Ovary (tissue), 9 donors: ENCODE measurements around the gene CRY1. TPM values are rescaled to one million over a fixed set of nuclear protein-coding genes. Genes with fewer than 3 reads are reported as not detected.

Experiments used
- DNase-seq, 5 donors: peaks; one replicate each; pipeline ENCODE4 v3.0.0-alpha.2; 2019 to 2020
- H3K27ac ChIP-seq, 2 donors: fragments of 200-600 bp; one replicate each; pipeline versions ENCODE4 v1.5.1 to v1.8.0; 2019 to 2022
- H3K27me3 ChIP-seq: fragments of 200-600 bp; one replicate; pipeline ENCODE4 v1.8.0; 2022
- H3K36me3 ChIP-seq: fragments of 200-600 bp; sonication (generic); one replicate; pipeline ENCODE4 v1.5.1; 2019
- H3K4me1 ChIP-seq: one replicate; pipeline ENCODE4 v1.8.1; 2013; ENCODE audit warnings: mild to moderate bottlenecking, moderate library complexity; ENCODE audit not compliant: insufficient read depth
- H3K4me3 ChIP-seq: fragments of 200-600 bp; sonication (generic); one replicate; pipeline ENCODE4 v1.5.1; 2017
- H3K9me3 ChIP-seq, 2 donors: fragments of 200-600 bp in 1 of 2; sonication (generic) in 1 of 2; one replicate each; pipeline versions ENCODE4 v1.5.1 to v1.8.1; 2013 to 2019; ENCODE audit warnings: mild to moderate bottlenecking in 1 of 2, moderate library complexity in 1 of 2
- CTCF ChIP-seq, 3 donors: fragments of 450-650 bp in 2 of 3; fragments of 200-600 bp in 1 of 3; IDR thresholded peaks; one replicate each; pipeline versions ENCODE4 v1.5.1 to v1.8.0; 2016 to 2022; ENCODE audit warnings: antibody characterized with exemption in 3 of 3, mild to moderate bottlenecking in 1 of 3
- EP300 ChIP-seq: sonication (generic); formaldehyde crosslinking; IDR thresholded peaks from one replicate; pipeline ENCODE4 v1.6.1; 2017; ENCODE audit warnings: antibody characterized with exemption
- POLR2A ChIP-seq: fragments of 450-650 bp; IDR thresholded peaks from one replicate; pipeline ENCODE4 v1.6.1; 2017; ENCODE audit warnings: antibody characterized with exemption, mild to moderate bottlenecking, moderate library complexity
- WGBS, 3 donors: extraction: QIAGEN DNeasy Blood & Tissue Kit in 1 of 3; methylation state at CpG; one replicate each; pipeline versions ENCODE4 v1.1.5 to v1.1.7; 2013 to 2017; 5-methylcytosine and 5-hydroxymethylcytosine counted together
- intact Hi-C, 4 donors: fragments of 100-400 bp; cut with DNase I; formaldehyde crosslinking; loops; one replicate each; pipeline versions ENCODE4 v1.11.0 to v1.15.1; 2022 to 2023
- polyA plus RNA-seq, 2 donors: library from polyadenylated mRNA; stranded (reverse); fragments of 200-250 nt in 1 of 2; fragments of 350-450 nt in 1 of 2; fragmentation: Illumina TruSeq in 1 of 2; extraction: RNeasy Lipid Tissue Mini Kit (QIAGEN cat#74804) in 1 of 2; gene quantifications; one replicate each; pipeline ENCODE4 v1.2.3, GENCODE V29; 2013 to 2014
- total RNA-seq, 7 donors: library from RNA; depleted of rRNA in 2 of 7; stranded (reverse); fragments of >200 nt in 2 of 7; fragmentation: NEBNext Ultra II Directional in 3 of 7; extraction: Animal tissue kit (Norgen Biotek cat#: 25700) in 3 of 7; gene quantifications; one replicate each; pipeline versions ENCODE4 v1.1.0 to v1.2.4, GENCODE V29; 2016 to 2023
- donor health status: DM: no; HTN: no; CAD: no; lungs with moderate emphysema.
- donor health status: DM: no; HTN: no; CAD: no.
- donor health status: Bipolar disorder and iron deficiency.
- donor health status: DM: yes; HTN: yes; CAD: no.
- donor health status: DM: no; HTN: no; CAD: no.
- donor health status: DM: yes; HTN: yes; CAD: no.

The CRY1 gene
- total and polyA plus RNA-seq, 9 donors = 8.3 to 49.1 (median 14.5) TPM

DNA sequence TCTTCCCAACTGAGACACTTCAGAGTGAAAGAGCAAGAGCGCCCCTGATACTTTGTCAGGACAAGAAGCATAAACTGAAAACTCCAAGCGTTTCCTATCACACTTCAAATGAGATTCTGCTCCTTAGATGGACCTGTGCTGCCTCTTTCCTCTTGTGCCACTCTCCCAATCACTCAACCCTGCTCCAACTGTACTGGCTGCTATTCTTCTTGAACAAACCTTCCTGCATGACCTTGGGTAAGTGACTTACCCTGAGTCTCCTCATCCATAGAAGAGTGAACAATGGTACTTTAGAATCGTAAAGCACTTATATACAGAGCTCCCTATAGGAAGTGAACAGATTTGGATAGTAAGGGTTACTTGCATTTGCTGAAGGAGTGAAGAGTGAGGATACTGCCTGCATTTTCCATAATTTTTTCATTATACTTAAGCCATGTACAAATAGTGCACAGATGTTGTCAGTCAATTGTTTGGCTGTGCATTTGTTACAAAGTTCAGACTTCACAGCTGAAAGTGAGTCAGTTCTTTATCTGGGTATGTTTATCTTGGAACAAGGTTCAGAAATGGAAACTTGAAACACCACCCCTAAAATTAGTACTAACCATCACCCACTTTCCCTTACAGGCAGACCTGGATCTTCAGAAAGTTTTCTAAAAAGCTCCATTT is 117.2 kb downstream of the CRY1 start:
- DNase-seq = no peak
- H3K27ac ChIP-seq = no peak overlapping the region

DNA sequence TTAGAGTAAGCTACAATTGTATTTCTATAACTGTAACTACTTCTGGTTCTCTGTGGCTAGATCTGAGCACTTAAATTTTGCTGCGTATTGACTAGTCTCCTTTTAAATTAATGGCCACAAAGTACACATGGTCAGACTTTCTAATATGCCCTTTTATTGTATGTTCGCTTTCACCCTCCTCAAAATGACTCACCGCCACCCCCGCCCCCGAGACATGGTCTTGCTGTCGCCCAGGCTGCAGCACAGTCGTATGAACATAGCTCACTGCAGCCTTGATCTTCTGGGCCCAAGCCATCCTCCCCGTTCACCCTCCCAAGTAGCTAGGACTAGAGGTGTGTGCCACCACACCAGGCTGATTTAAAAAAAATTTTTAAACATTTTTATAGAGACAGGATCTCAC is 118.3 kb downstream of the CRY1 start:
- intact Hi-C loops = no loop called here
- H3K27me3 ChIP-seq = no peaks in the 10 kb centered on the region
- H3K36me3 ChIP-seq = no peaks in the 10 kb centered on the region
- TF ChIP-seq POLR2A (no peak), CTCF (IDR thresholded peaks at IDR 0.05) (no peak), EP300 (no peak)
- no peak for DNase-seq
- H3K27ac ChIP-seq = no peak overlapping the region
- H3K4me3 ChIP-seq = no peak overlapping the region
- H3K9me3 ChIP-seq = no peaks in the 10 kb centered on the region
- WGBS, 3 donors = 93 to 97% (median 93%) methylated on average over 8 of the region's 8 CpGs
- H3K4me1 ChIP-seq = peaks cover 2% of the 10 kb centered on the region

More for the DNA sequence above, 117.2 kb downstream of the CRY1 start:
- peaks cover 4% of the 10 kb centered on the region for H3K4me1 ChIP-seq
- no peaks in the 10 kb centered on the region for H3K36me3 ChIP-seq
- no peaks in the 10 kb centered on the region for H3K27me3 ChIP-seq
- H3K4me3 ChIP-seq = no peak overlapping the region
- intact Hi-C loops = no loop called here
- no peaks in the 10 kb centered on the region for H3K9me3 ChIP-seq
- WGBS, 3 donors = 71 to 90% (median 83%) methylated on average over 3 of the region's 3 CpGs
- TF ChIP-seq CTCF (IDR thresholded peaks at IDR 0.05) = no peak
- TF ChIP-seq POLR2A = no peak

GRCh38 chr12:106974511-106974910 is 118.8 kb downstream of the CRY1 start:
- Histone ChIP-seq H3K36me3 (no peaks in the 10 kb centered on the region), H3K4me1 (peaks cover 2% of the 10 kb centered on the region), H3K9me3 (no peaks in the 10 kb centered on the region), H3K4me3 (no peak overlapping the region), H3K27me3 (no peaks in the 10 kb centered on the region), H3K27ac (no peak overlapping the region)
- 88 to 90% (median 89%) methylated on average over 3 of the region's 3 CpGs for WGBS, 3 donors
- no peak for DNase-seq
- TF ChIP-seq POLR2A (no peak), CTCF (IDR thresholded peaks at IDR 0.05) (no peak), EP300 (no peak)
- intact Hi-C loops = no loop called here

GRCh38 chr12:106973545-106973944 is 119.8 kb downstream of the CRY1 start:
- no peak for DNase-seq
- no peak for TF ChIP-seq EP300
- TF ChIP-seq CTCF (IDR thresholded peaks at IDR 0.05) = no peak
- TF ChIP-seq POLR2A = no peak
- H3K27ac ChIP-seq = no peak overlapping the region
- no peaks in the 10 kb centered on the region for H3K36me3 ChIP-seq
- no peaks in the 10 kb centered on the region for H3K9me3 ChIP-seq
- intact Hi-C loops = no loop called here
- no peaks in the 10 kb centered on the region for H3K27me3 ChIP-seq
- H3K4me1 ChIP-seq = peaks cover 2% of the 10 kb centered on the region
- H3K4me3 ChIP-seq = no peak overlapping the region
